OCI-LY7 (cell line): ENCODE results near the gene RPL41. TPM values are rescaled to one million over a fixed set of nuclear protein-coding genes. Genes with fewer than 3 reads are reported as not detected.
A peak's percentile ranks its signal among the peaks of the same experiment; 100 is the strongest.

Experiments
- BruUV-seq: library from RNA; stranded (reverse); fragments of 400-500 nt; replicated peaks from 2 replicates; lab custom pipeline; 2021; lab: Mats Ljungman, UMichigan
- CTCF ChIA-PET: fragments of 300-600 bp; sonication (Branson Sonifier 250); formaldehyde crosslinking; loops from one replicate; lab custom pipeline; 2022; ENCODE audit warnings: antibody characterized with exemption; ENCODE audit not compliant: unreplicated experiment; lab: Charles Lee
- POLR2A ChIA-PET: fragments of 300-600 bp; sonication (Branson Sonifier 250); formaldehyde crosslinking; loops from one replicate; lab custom pipeline; 2022; ENCODE audit warnings: antibody characterized with exemption; lab: Charles Lee
- DNase-seq: peaks from one replicate; pipeline ENCODE4 v3.0.0-alpha.2; 2015; ENCODE audit warnings: low spot score
- H2AFZ ChIP-seq: fragments of 200-600 bp; sonication (generic), shearing (Covaris generic); 2 replicates; pipeline ENCODE4 v1.6.1; 2014; ENCODE audit warnings: mild to moderate bottlenecking, antibody characterized with exemption, low read length, moderate library complexity
- H3K27ac ChIP-seq: fragments of 200-600 bp; sonication (generic); 2 replicates; pipeline ENCODE4 v1.5.1; 2014; ENCODE audit warnings: mixed run types, low read depth, mild to moderate bottlenecking, moderate library complexity, low read length, inconsistent platforms; ENCODE audit not compliant: poor library complexity, severe bottlenecking
- H3K36me3 ChIP-seq: fragments of 200-600 bp; sonication (generic); 2 replicates; pipeline ENCODE4 v1.6.1; 2014; ENCODE audit warnings: mild to moderate bottlenecking, antibody characterized with exemption, low read length, moderate library complexity, mixed read lengths; ENCODE audit not compliant: insufficient read depth
- H3K4me1 ChIP-seq: fragments of 200-600 bp; sonication (generic); 2 replicates; pipeline ENCODE4 v1.5.1; 2014; ENCODE audit warnings: mild to moderate bottlenecking, low read length; ENCODE audit not compliant: insufficient read depth, poor library complexity, severe bottlenecking
- H3K4me2 ChIP-seq: fragments of 200-600 bp; sonication (generic); 2 replicates; pipeline ENCODE4 v1.6.1; 2014; ENCODE audit warnings: mild to moderate bottlenecking, low read length
- H3K4me3 ChIP-seq: fragments of 200-600 bp; sonication (generic); 2 replicates; pipeline ENCODE4 v1.5.1; 2014; ENCODE audit warnings: mild to moderate bottlenecking, low read depth, low read length; ENCODE audit not compliant: poor library complexity, severe bottlenecking
- H3K79me2 ChIP-seq: fragments of 200-600 bp; sonication (generic); 2 replicates; pipeline ENCODE4 v1.6.1; 2016; ENCODE audit warnings: low read depth, mild to moderate bottlenecking, low read length, moderate library complexity, mixed read lengths; ENCODE audit not compliant: insufficient read depth
- H3K9me2 ChIP-seq: fragments of 200-600 bp; sonication (generic); 2 replicates; pipeline ENCODE4 v1.6.1; 2016; ENCODE audit warnings: mild to moderate bottlenecking, low read length, mixed read lengths; ENCODE audit not compliant: insufficient read depth
- H3K9me3 ChIP-seq: fragments of 200-600 bp; sonication (generic); 2 replicates; pipeline ENCODE4 v1.6.1; 2014; ENCODE audit warnings: mild to moderate bottlenecking, mixed run types, low read length, mixed read lengths
- H4K20me1 ChIP-seq: fragments of 200-600 bp; sonication (generic); 2 replicates; pipeline ENCODE4 v1.6.1; 2014; ENCODE audit warnings: mild to moderate bottlenecking, antibody characterized with exemption, low read length, moderate library complexity, mixed read lengths; ENCODE audit not compliant: insufficient read depth
- CTCF ChIP-seq: fragments of 200-600 bp; sonication (generic); conservative IDR thresholded peaks from 2 replicates; pipeline ENCODE4 v1.5.1; 2014; ENCODE audit warnings: mild to moderate bottlenecking, antibody characterized with exemption, low read length, moderate library complexity, mixed read lengths
- EZH2phosphoT487 ChIP-seq: fragments of 200-600 bp; sonication (generic); IDR thresholded peaks from 2 replicates; pipeline ENCODE4 v1.6.1; 2018; ENCODE audit warnings: low read depth, borderline replicate concordance, mild to moderate bottlenecking, mixed run types, antibody characterized with exemption, low read length, moderate library complexity, mixed read lengths
- intact Hi-C: fragments of 100-400 bp; cut with micrococcal nuclease; formaldehyde crosslinking; loops from one replicate; pipeline ENCODE4 v1.10.0; 2022; ENCODE audit not compliant: unreplicated experiment
- total RNA-seq, 2 experiments: library from RNA; depleted of rRNA in 1 of 2; stranded (reverse); fragments of >200 nt in 1 of 2; shearing (Covaris generic) in 1 of 2; gene quantifications; 2 replicates each; pipeline ENCODE4 v1.2.3, GENCODE V29; 2014 to 2022

RPL41 gene
- total RNA-seq, 2 experiments from 2014 or later = 4,534 to 4,745 TPM

- CTCF ChIA-PET = interaction anchor here (0.6 to 1.2 kb wide), 4 partner anchors 15 to 64 kb away, joined by 3 to 4 read pairs (median 4); no protein-coding TSS in a partner anchor
Measured at GRCh38 chr12:56104815-56105608, 11.4 kb upstream of the RPL41 start.

GRCh38 chr12:56105609-56105902 lies 10.9 kb upstream of the RPL41 start:
- no TSS peak for BruUV-seq
- Histone ChIP-seq H4K20me1 (peaks cover 21% of the 10 kb centered on the region), H3K4me2 (peak overlapping the region; percentile 86), H3K79me2 (peaks cover 40% of the 10 kb centered on the region), H3K9me2 (no peaks in the 10 kb centered on the region), H3K9me3 (no peaks in the 10 kb centered on the region), H3K27ac (peak overlapping the region; percentile 70), H2AFZ (no peak overlapping the region), H3K4me1 (peaks cover 27% of the 10 kb centered on the region), H3K4me3 (peak overlapping the region; percentile 93), H3K36me3 (peaks cover 60% of the 10 kb centered on the region)
- ChIA-PET POLR2A (interaction anchor here (1.1 to 4.0 kb wide), 4 partner anchors 8 to 103 kb away, joined by 3 to 64 read pairs (median 6); partner anchors contain the start of genes RPL41 and ZC3H10), CTCF (no interaction called here)
- intact Hi-C loops = loop anchor here (1.0 to 2.0 kb wide), 2 partner anchors 11 to 177 kb away; partner anchors contain the start of gene RPL41
- no peak for TF ChIP-seq CTCF
- no peak for TF ChIP-seq EZH2phosphoT487
- no peak for DNase-seq

More at GRCh38 chr12:56104815-56105608, 11.4 kb upstream of the RPL41 start:
- H4K20me1 ChIP-seq = peaks cover 21% of the 10 kb centered on the region
- intact Hi-C loops = loop anchor here (1.0 to 2.0 kb wide), 2 partner anchors 11 to 176 kb away; partner anchors contain the start of gene RPL41
- POLR2A ChIA-PET = interaction anchor here (0.5 to 4.0 kb wide), 11 partner anchors 8 to 419 kb away, joined by 3 to 64 read pairs (median 4); partner anchors contain the start of genes PYM1, RPL41 and ZC3H10
- no TSS peak for BruUV-seq
- H3K79me2 ChIP-seq = peaks cover 40% of the 10 kb centered on the region
- peak; percentile 47 for DNase-seq
- H3K9me2 ChIP-seq = no peaks in the 10 kb centered on the region
- H2AFZ ChIP-seq = no peak overlapping the region
- peak overlapping the region; percentile 86 for H3K4me2 ChIP-seq
- no peaks in the 10 kb centered on the region for H3K9me3 ChIP-seq
- H3K4me3 ChIP-seq = peak overlapping the region; percentile 93
- H3K36me3 ChIP-seq = peaks cover 55% of the 10 kb centered on the region
- H3K4me1 ChIP-seq = peaks cover 27% of the 10 kb centered on the region
- TF ChIP-seq CTCF = peak; percentile 42; the same call in 1 of the 2 replicates
- TF ChIP-seq EZH2phosphoT487 = no peak
- H3K27ac ChIP-seq = peak overlapping the region; percentile 70
